CD4-positive, CD25-positive, alpha-beta regulatory T cell (primary cell): ENCODE data around the gene CREBRF. TPM values are rescaled to one million over a fixed set of nuclear protein-coding genes. Genes with fewer than 3 reads are reported as not detected.
"Not testable (repeated sequence)": the region's sequence is repeated elsewhere in the genome, so short reads cannot be mapped to it uniquely, and the experiment has no call there.

Experiments
- ATAC-seq, 2 donors: fragments of 150-1000 bp; cut with Tn5 transposase; one replicate each; pipeline ENCODE4 v1.10.0; 2021; ENCODE audit warnings: low read depth in 2 of 2, moderate number of reproducible peaks in 2 of 2, moderate library complexity in 1 of 2
- DNase-seq, 3 donors: peaks; one replicate each; pipeline versions ENCODE4 v3.0.0 to v3.0.0-alpha.2; 2012 to 2022; ENCODE audit warnings: mixed read lengths in 1 of 3
- H3K27ac ChIP-seq: one replicate; pipeline ENCODE4 v1.7.0; 2013; ENCODE audit warnings: mild to moderate bottlenecking, low read length; ENCODE audit not compliant: insufficient read depth, poor library complexity, severe bottlenecking
- H3K27me3 ChIP-seq: one replicate; pipeline ENCODE4 v1.7.0; 2013; ENCODE audit warnings: low read length; ENCODE audit not compliant: control insufficient read depth, insufficient read depth
- H3K36me3 ChIP-seq: one replicate; pipeline ENCODE4 v1.7.0; 2013; ENCODE audit warnings: mild to moderate bottlenecking, low read length, moderate library complexity; ENCODE audit not compliant: control insufficient read depth, insufficient read depth
- H3K4me1 ChIP-seq: 2 replicates; pipeline ENCODE4 v1.7.0; 2013; ENCODE audit warnings: mild to moderate bottlenecking, low read length; ENCODE audit not compliant: insufficient read depth, control insufficient read depth, poor library complexity, severe bottlenecking
- H3K4me3 ChIP-seq: one replicate; pipeline ENCODE4 v1.7.0; 2013; ENCODE audit warnings: low read depth, mild to moderate bottlenecking, low read length, moderate library complexity
- H3K9me3 ChIP-seq, 2 experiments: 1 replicate in 1 of 2; 2 replicates in 1 of 2; pipeline ENCODE4 v1.7.0; 2013; ENCODE audit warnings: low read length in 2 of 2, mild to moderate bottlenecking in 1 of 2, moderate library complexity in 1 of 2; ENCODE audit not compliant: control insufficient read depth in 2 of 2
- H3K27ac Mint-ChIP-seq, 3 donors: one replicate each; pipeline ENCODE4 v1.8.0; 2020 to 2022; ENCODE audit warnings: mild to moderate bottlenecking in 3 of 3, mixed read lengths in 3 of 3, moderate library complexity in 2 of 3
- H3K27me3 Mint-ChIP-seq: one replicate; pipeline ENCODE4 v1.8.0; 2022; ENCODE audit warnings: mild to moderate bottlenecking, mixed read lengths
- H3K36me3 Mint-ChIP-seq: one replicate; pipeline ENCODE4 v1.8.0; 2020; ENCODE audit warnings: mixed read lengths
- H3K4me1 Mint-ChIP-seq, 4 donors: one replicate each; pipeline ENCODE4 v1.8.0; 2020 to 2022; ENCODE audit warnings: mixed read lengths in 4 of 4, mild to moderate bottlenecking in 1 of 4
- H3K4me3 Mint-ChIP-seq, 4 donors: one replicate each; pipeline ENCODE4 v1.8.0; 2020 to 2022; ENCODE audit warnings: mild to moderate bottlenecking in 4 of 4, mixed read lengths in 4 of 4, moderate library complexity in 3 of 4
- H3K9me3 Mint-ChIP-seq, 7 donors: one replicate each; pipeline ENCODE4 v1.8.0; 2020 to 2022; ENCODE audit warnings: mixed read lengths in 7 of 7, mild to moderate bottlenecking in 3 of 7, moderate library complexity in 2 of 7
- polyA plus RNA-seq, 4 donors: library from polyadenylated mRNA; unstranded; fragments of 300-500 nt; fragmentation: Illumina TruSeq; gene quantifications; one replicate each; pipeline ENCODE4 v1.2.3, GENCODE V29; 2021
- total RNA-seq: library from RNA; stranded (reverse); gene quantifications from one replicate; pipeline ENCODE4 v1.2.3, GENCODE V29; 2022

Gene CREBRF
- total and polyA plus RNA-seq, 5 donors from 2014 or later: 59.5 to 126 (median 65.4) TPM

DNA sequence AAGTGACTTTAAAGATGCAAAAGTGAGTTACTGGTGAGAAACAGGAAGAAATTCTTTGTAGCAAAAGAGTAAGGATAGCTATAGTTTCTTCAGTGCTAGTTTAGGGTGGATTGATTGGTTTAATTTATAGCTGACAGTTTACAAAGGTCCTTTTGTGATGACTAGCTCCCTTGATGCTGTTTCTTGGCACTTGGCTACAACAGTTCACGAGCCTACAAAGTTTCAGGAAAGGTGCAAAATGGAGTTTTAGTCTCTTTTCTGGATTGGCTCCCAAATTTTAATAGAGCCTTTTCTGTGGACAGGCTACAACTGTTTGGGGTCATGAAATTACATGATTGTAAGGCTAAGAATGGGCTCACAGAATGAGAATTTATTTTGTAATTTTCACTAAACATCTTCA, 47.3 kb downstream of the CREBRF start:
- peaks cover 27% of the 10 kb centered on the region for H3K36me3 ChIP-seq
- Mint-ChIP-seq H3K4me1 (peaks cover 36 to 63% (median 49%) of the 10 kb centered on the region in 4 donors), H3K27ac (peak overlapping the region in 1 of 3 donors; percentile 41), H3K4me3 (no peak overlapping the region), H3K27me3 (no peaks in the 10 kb centered on the region), H3K9me3 (peaks cover 0 to 5% (median 0%) of the 10 kb centered on the region in 7 donors), H3K36me3 (peaks cover 15% of the 10 kb centered on the region)
- H3K4me1 ChIP-seq: peaks cover 10% of the 10 kb centered on the region
- H3K9me3 ChIP-seq: no peaks in the 10 kb centered on the region
- no peak overlapping the region for H3K27ac ChIP-seq
- no peak for DNase-seq
- no peaks in the 10 kb centered on the region for H3K27me3 ChIP-seq
- ATAC-seq: no peak
- H3K4me3 ChIP-seq: no peak overlapping the region

DNA sequence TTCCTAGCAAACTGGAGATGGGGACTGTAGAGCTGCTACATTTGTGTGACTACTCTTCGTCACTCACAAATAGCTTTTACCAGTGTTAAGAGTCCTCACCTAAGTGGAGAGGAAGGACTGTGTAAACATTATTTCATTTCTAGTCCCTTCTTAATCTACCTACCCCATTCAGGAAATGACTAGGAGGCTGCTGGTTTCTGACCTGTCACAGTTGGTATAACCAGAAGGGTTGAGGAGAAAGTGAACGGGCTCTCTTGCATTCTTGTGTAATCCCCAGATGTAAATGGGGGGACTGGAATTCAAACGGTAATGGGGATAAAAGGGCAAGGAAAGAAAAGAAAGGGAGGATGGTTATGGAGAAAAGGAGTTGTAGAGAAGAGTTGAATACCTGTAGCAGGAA, 52.8 kb downstream of the CREBRF start:
- H3K27ac ChIP-seq: no peak overlapping the region
- no peaks in the 10 kb centered on the region for H3K4me1 ChIP-seq
- H3K4me3 ChIP-seq: no peak overlapping the region
- Mint-ChIP-seq H3K36me3 (peaks cover 42% of the 10 kb centered on the region), H3K27ac (peak overlapping the region in 2 of 3 donors; percentile 71 to 76), H3K27me3 (no peaks in the 10 kb centered on the region), H3K9me3 (peaks cover 0 to 2% (median 0%) of the 10 kb centered on the region in 7 donors), H3K4me3 (peak overlapping the region in 1 of 4 donors; percentile 17), H3K4me1 (peaks cover 15 to 22% (median 17%) of the 10 kb centered on the region in 4 donors)
- DNase-seq (no peak), ATAC-seq (no peak)
- H3K36me3 ChIP-seq: peaks cover 55% of the 10 kb centered on the region
- no peaks in the 10 kb centered on the region for H3K27me3 ChIP-seq
- no peaks in the 10 kb centered on the region for H3K9me3 ChIP-seq

DNA sequence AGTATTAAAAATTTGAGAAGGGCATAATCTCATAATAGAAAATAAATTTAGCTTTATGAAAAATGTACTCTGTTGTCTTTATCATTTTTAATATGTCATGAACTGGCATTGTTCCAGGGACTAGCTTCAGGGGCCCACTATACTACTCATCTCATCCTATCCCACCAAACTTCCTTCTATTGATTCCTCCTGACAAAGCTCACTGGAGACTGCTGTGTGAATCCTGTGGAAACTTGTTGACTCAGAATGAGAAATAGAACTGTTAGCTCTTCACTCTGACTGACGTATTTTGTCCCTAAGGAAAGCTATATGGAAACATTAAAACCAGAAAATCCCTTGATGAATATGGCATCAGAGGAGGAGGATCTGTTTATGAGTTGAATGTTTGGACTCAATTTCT, 58.4 kb downstream of the CREBRF start:
- H3K27me3 ChIP-seq: no peaks in the 10 kb centered on the region
- Mint-ChIP-seq H3K36me3 (peaks cover 62% of the 10 kb centered on the region), H3K27me3 (no peaks in the 10 kb centered on the region), H3K4me1 (peaks cover 0 to 12% (median 6%) of the 10 kb centered on the region in 4 donors), H3K4me3 (no peak overlapping the region), H3K9me3 (peaks cover 0 to 6% (median 2%) of the 10 kb centered on the region in 7 donors), H3K27ac (peak overlapping the region in 1 of 3 donors; percentile 53)
- ATAC-seq: no peak
- H3K4me1 ChIP-seq: no peaks in the 10 kb centered on the region
- H3K36me3 ChIP-seq: peaks cover 78% of the 10 kb centered on the region
- DNase-seq: no peak
- no peak overlapping the region for H3K27ac ChIP-seq
- H3K4me3 ChIP-seq: no peak overlapping the region
- H3K9me3 ChIP-seq: peaks cover 0 to 5% of the 10 kb centered on the region in 2 experiments

DNA sequence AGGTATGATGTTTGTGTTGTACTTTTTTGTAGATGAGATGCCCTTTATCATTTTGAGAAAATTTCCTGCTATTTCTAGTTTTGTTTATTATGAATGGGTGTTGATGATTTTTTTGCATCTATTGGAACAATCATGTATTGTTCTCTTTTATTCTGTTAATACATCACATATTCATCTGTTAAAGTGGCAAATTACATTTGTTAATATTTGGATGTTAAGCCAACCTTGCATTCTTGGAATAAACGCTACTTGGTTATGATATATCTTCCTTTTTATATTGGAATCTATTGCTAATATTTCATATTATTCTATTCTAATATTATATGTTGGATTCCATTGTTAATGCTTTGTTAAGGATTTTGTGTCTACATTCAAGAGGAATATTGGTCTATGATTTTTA, 63.6 kb downstream of the CREBRF start:
- Mint-ChIP-seq H3K36me3 (peaks cover 50% of the 10 kb centered on the region), H3K9me3 (peaks cover 1 to 8% (median 4%) of the 10 kb centered on the region in 7 donors), H3K27me3 (no peaks in the 10 kb centered on the region), H3K4me3 (no peak overlapping the region), H3K27ac (no peak overlapping the region), H3K4me1 (peaks cover 0 to 8% (median 6%) of the 10 kb centered on the region in 4 donors)
- H3K27ac ChIP-seq: no peak overlapping the region
- peaks cover 0 to 11% of the 10 kb centered on the region in 2 experiments for H3K9me3 ChIP-seq
- no peak overlapping the region for H3K4me3 ChIP-seq
- ATAC-seq (no peak), DNase-seq (no peak)
- H3K4me1 ChIP-seq: no peaks in the 10 kb centered on the region
- H3K36me3 ChIP-seq: peaks cover 62% of the 10 kb centered on the region
- no peaks in the 10 kb centered on the region for H3K27me3 ChIP-seq

DNA sequence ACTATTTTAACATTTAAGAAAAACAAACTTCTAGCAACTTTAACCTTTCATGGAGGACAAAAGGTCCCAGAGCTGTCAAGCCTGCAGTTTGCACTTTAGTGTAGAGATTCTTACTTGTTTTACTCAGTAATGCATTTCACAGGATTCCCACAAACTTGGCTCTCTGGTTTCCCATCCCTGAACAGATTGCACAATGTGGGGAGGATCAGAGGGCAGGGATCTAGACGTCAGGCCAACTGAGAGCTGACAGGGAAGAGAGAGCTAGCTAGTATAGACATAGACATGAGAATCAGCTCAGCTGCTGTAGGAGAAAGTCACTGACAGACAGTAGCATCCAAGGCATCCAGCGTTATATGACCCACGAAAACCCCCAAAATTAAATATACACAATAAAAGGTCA, 67.3 kb downstream of the CREBRF start:
- no peaks in the 10 kb centered on the region for H3K27me3 ChIP-seq
- H3K9me3 ChIP-seq: peaks cover 0 to 11% of the 10 kb centered on the region in 2 experiments
- H3K36me3 ChIP-seq: peaks cover 57% of the 10 kb centered on the region
- no peak overlapping the region for H3K4me3 Mint-ChIP-seq
- peaks cover 59% of the 10 kb centered on the region for H3K36me3 Mint-ChIP-seq
- no peak overlapping the region for H3K27ac Mint-ChIP-seq
- ATAC-seq (no peak), DNase-seq (no peak)
- H3K4me3 ChIP-seq: no peak overlapping the region
- peaks cover 2 to 8% (median 4%) of the 10 kb centered on the region in 7 donors for H3K9me3 Mint-ChIP-seq
- H3K4me1 ChIP-seq: no peaks in the 10 kb centered on the region
- H3K27ac ChIP-seq: no peak overlapping the region
- no peaks in the 10 kb centered on the region for H3K27me3 Mint-ChIP-seq
- H3K4me1 Mint-ChIP-seq: peaks cover 0 to 19% (median 5%) of the 10 kb centered on the region in 4 donors

DNA sequence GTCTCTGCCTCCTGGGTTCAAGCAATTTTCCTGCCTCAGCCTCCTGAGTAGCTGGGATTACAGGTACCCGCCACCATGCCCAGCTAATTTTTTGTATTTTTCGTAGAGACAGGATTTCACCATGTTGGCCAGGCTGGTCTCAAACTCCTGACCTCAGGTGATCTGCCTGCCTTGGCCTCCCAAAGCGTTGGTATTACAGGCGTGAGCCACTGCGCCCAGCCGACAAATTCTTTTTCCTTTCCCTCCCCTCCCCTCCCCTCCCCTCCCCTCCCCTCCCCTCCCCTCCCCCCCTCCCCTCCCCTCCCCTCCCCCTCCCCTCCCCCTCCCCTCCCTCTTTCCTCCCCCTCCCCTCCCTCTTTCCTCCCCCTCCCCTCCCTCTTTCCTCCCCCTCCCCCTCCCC, 76.0 kb downstream of the CREBRF start:
- H3K27ac ChIP-seq, H3K27me3 ChIP-seq, H3K9me3 ChIP-seq, H3K27me3 Mint-ChIP-seq, H3K4me3 ChIP-seq, H3K27ac Mint-ChIP-seq, H3K4me3 Mint-ChIP-seq, ATAC-seq, DNase-seq, H3K4me1 ChIP-seq, H3K9me3 Mint-ChIP-seq: not testable (repeated sequence)
- peaks cover 65% of the 10 kb centered on the region for H3K36me3 ChIP-seq
- Mint-ChIP-seq H3K4me1 (peaks cover 0 to 14% (median 2%) of the 10 kb centered on the region in 4 donors), H3K36me3 (peaks cover 31% of the 10 kb centered on the region)

DNA sequence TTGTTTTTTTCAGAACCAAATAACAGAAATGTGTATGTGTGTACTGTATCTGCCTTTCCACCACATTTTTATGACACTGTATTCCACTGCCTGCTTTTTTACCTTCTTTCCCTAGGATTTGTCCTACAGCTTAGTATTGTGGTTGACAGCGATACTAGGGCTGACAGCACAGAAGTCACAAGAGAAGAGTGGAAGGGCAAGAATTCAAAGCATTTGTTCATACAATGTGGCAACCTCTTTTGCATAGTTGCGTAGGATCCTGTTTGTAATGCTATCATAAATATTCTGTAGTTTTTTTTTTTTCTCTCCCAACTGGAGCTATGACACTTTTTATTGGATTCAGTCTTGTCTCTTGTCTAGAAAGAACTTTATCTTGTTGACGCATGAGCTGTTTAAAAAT, 82.6 kb downstream of the CREBRF start:
- no peak for ATAC-seq

DNA sequence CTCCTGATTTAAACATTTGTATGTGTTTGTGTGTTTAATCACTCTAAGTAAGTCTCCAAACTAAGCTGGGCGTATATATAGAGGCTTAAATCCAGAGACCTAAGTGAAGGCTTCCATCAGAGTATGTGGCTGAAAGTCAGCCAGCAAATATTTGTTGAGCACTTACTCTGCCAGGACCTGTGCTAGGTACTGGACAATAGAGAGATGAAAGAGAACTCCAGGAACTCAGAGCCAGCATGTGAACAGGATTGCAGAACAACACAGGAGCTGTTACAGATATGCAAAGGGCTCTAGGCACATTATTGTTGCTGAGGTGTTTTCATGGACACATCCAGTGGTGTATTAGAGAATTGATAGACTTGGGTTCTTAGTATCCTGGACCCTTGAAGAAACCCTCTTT, 83.5 kb downstream of the CREBRF start:
- Histone ChIP-seq H3K27me3 (no peaks in the 10 kb centered on the region), H3K27ac (no peak overlapping the region), H3K4me1 (no peaks in the 10 kb centered on the region), H3K36me3 (peaks cover 34% of the 10 kb centered on the region), H3K9me3 (no peaks in the 10 kb centered on the region), H3K4me3 (no peak overlapping the region)
- H3K36me3 Mint-ChIP-seq: peaks cover 12% of the 10 kb centered on the region
- no peaks in the 10 kb centered on the region for H3K9me3 Mint-ChIP-seq
- peak overlapping the region in 1 of 4 donors; percentile 2 for H3K4me3 Mint-ChIP-seq
- H3K27ac Mint-ChIP-seq: no peak overlapping the region
- peaks cover 0 to 4% (median 2%) of the 10 kb centered on the region in 4 donors for H3K4me1 Mint-ChIP-seq
- no peak for DNase-seq
- H3K27me3 Mint-ChIP-seq: peaks cover 15% of the 10 kb centered on the region
- ATAC-seq: no peak

More for the DNA sequence above, 82.6 kb downstream of the CREBRF start:
- Histone ChIP-seq H3K4me1 (no peaks in the 10 kb centered on the region), H3K9me3 (no peaks in the 10 kb centered on the region), H3K36me3 (peaks cover 40% of the 10 kb centered on the region), H3K4me3 (no peak overlapping the region), H3K27me3 (no peaks in the 10 kb centered on the region), H3K27ac (no peak overlapping the region)
- H3K4me3 Mint-ChIP-seq: no peak overlapping the region
- peaks cover 7% of the 10 kb centered on the region for H3K27me3 Mint-ChIP-seq
- H3K9me3 Mint-ChIP-seq: no peaks in the 10 kb centered on the region
- peaks cover 12% of the 10 kb centered on the region for H3K36me3 Mint-ChIP-seq
- DNase-seq: no peak
- no peak overlapping the region for H3K27ac Mint-ChIP-seq
- no peaks in the 10 kb centered on the region for H3K4me1 Mint-ChIP-seq
